ENCODE results near the gene CHCHD5. TPM values are rescaled to one million over a fixed set of nuclear protein-coding genes. Genes with fewer than 3 reads are reported as not detected.

CHCHD5 gene
- polyA plus RNA-seq, 1 experiment: 8.9 TPM

- ChIA-PET POLR2A (no interaction called here), CTCF (interaction anchor here (1.4 to 4.5 kb wide), 2 partner anchors 14 to 141 kb away, joined by 7 to 31 read pairs; no protein-coding TSS in a partner anchor)
- Histone ChIP-seq H3K4me3 (ENCODE audit: low read depth, low read length) (no peak overlapping the region), H3K27ac (ENCODE audit: low read depth, low read length) (no peak overlapping the region), H3K9me3 (ENCODE audit: control insufficient read depth, insufficient read depth, low read length) (no peaks in the 10 kb centered on the region; the same call in 1 of the 2 replicates), H3K27me3 (ENCODE audit: control insufficient read depth, insufficient read depth, low read length) (no peaks in the 10 kb centered on the region)
- TF ChIP-seq CTCF (IDR thresholded peaks at IDR 0.05; ENCODE audit: low read depth, low read length): no peak
- DNase-seq (ENCODE audit: low read depth, low spot score): no peak
Observed at GRCh38 chr2:112585873-112586464, 1.6 kb downstream of the CHCHD5 start.

DNA sequence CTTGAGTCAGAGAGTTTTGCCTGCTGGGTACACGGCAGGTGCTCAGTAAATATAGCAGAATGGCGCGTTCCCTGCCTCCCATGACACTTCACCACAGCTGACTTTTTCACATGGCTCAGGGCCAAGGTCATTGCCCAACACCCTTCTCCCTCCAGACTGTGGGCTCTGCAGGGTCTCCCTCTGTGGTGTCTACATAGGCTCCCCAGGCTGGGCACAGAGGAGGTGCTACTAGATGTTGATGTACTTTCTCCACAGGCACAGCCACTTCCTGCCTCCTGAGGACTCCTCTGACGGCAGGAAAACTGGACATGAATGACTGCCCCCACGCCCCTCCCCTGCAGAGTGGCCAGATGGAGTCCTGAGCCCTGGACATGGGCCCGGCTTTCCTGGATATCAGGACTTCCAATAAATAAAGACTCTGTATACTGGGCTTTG lies 4.2 kb downstream of the CHCHD5 start:
- no peak overlapping the region for H3K27ac ChIP-seq (ENCODE audit: low read depth, low read length)
- no peak overlapping the region for H3K4me3 ChIP-seq (ENCODE audit: low read depth, low read length)
- H3K27me3 ChIP-seq (ENCODE audit: control insufficient read depth, insufficient read depth, low read length): no peaks in the 10 kb centered on the region
- DNase-seq (ENCODE audit: low read depth, low spot score): no peak
- POLR2A ChIA-PET: no interaction called here
- H3K9me3 ChIP-seq (ENCODE audit: control insufficient read depth, insufficient read depth, low read length): no peaks in the 10 kb centered on the region; the same call in 1 of the 2 replicates
- CTCF ChIA-PET: interaction anchor here (3.4 kb wide), 1 partner anchor 12 kb away, joined by 21 read pairs; no protein-coding TSS in a partner anchor
- no peak for TF ChIP-seq CTCF (IDR thresholded peaks at IDR 0.05; ENCODE audit: low read depth, low read length)

DNA sequence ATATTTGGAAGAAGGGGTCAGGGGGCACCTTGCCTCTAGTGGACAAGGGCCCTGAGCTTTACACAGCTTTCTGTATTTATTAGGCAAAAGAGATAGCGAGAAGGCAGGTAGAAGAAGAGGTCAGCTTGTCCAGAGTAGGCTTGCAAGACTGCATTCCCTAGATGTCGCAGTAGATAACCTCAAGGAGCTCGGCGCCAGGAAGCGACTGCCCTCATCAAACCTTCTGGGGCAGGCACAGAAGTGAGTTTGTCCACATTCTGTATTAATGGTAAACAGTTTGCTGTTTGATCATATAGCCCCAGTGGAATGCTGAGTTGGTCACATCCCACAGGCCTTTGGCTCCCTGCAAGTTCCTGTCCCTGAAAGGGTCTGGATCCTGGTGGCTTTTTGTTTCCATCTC lies 7.0 kb downstream of the CHCHD5 start:
- no peak for TF ChIP-seq CTCF (IDR thresholded peaks at IDR 0.05; ENCODE audit: low read depth, low read length)
- no peak for DNase-seq (ENCODE audit: low read depth, low spot score)
- Histone ChIP-seq H3K27me3 (ENCODE audit: control insufficient read depth, insufficient read depth, low read length) (no peaks in the 10 kb centered on the region), H3K9me3 (ENCODE audit: control insufficient read depth, insufficient read depth, low read length) (no peaks in the 10 kb centered on the region), H3K27ac (ENCODE audit: low read depth, low read length) (no peak overlapping the region), H3K4me3 (ENCODE audit: low read depth, low read length) (no peak overlapping the region)
- ChIA-PET CTCF (interaction anchor here (0.6 to 2.0 kb wide), 3 partner anchors 8 to 136 kb away, joined by 3 to 11 read pairs (median 3); no protein-coding TSS in a partner anchor), POLR2A (interaction anchor here (0.7 kb wide), 1 partner anchor 111 kb away, joined by 3 read pairs; no protein-coding TSS in a partner anchor)

GRCh38 chr2:112593736-112594135 lies 9.3 kb downstream of the CHCHD5 start:
- Histone ChIP-seq H3K27me3 (ENCODE audit: control insufficient read depth, insufficient read depth, low read length) (no peaks in the 10 kb centered on the region), H3K27ac (ENCODE audit: low read depth, low read length) (no peak overlapping the region), H3K9me3 (ENCODE audit: control insufficient read depth, insufficient read depth, low read length) (no peaks in the 10 kb centered on the region), H3K4me3 (ENCODE audit: low read depth, low read length) (no peak overlapping the region)
- no peak for DNase-seq (ENCODE audit: low read depth, low spot score)
- CTCF ChIA-PET: interaction anchor here (1.1 to 1.4 kb wide), 2 partner anchors 33 to 133 kb away, joined by 3 to 4 read pairs; no protein-coding TSS in a partner anchor
- POLR2A ChIA-PET: no interaction called here
- TF ChIP-seq CTCF (IDR thresholded peaks at IDR 0.05; ENCODE audit: low read depth, low read length): no peak

DNA sequence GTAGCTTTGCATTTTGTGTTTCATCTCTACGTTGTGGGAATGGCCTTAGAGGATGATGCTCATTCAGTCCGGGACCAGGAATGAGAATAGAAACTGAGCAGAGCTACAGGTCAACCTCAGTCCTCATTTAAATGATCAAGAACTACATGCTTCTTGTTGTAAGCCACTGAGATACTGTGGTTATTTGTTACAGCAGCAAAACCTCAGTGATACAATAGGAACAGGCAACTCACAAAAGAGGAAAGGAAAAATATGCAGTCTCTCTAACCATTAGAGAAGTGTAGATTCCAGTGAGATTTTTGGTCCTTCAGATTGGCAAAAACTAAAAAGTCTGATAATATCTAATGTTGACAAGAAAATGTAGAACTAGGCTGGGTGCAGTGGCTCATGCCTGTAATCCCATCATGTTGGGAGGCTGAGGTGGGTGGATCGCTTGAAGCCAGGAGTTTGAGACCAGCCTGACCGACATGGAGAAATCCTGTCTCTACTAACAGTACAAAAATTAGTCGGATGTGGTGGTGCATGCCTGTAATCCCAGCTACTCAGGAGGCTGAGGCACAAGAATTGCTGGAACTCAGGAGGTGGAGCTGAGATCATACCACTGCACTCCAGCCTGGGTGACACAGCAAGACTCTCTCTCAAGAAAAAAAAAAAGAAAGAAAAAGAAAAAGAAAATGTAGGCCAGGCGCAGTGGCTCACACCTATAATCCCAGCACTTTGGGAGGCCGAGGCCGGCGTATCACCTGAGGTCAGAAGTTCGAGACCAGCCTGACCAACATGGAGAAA lies 13.3 kb downstream of the CHCHD5 start:
- no peak for TF ChIP-seq CTCF (IDR thresholded peaks at IDR 0.05; ENCODE audit: low read depth, low read length)
- Histone ChIP-seq H3K9me3 (ENCODE audit: control insufficient read depth, insufficient read depth, low read length) (no peaks in the 10 kb centered on the region), H3K4me3 (ENCODE audit: low read depth, low read length) (no peak overlapping the region), H3K27me3 (ENCODE audit: control insufficient read depth, insufficient read depth, low read length) (no peaks in the 10 kb centered on the region), H3K27ac (ENCODE audit: low read depth, low read length) (no peak overlapping the region)
- POLR2A ChIA-PET: no interaction called here
- DNase-seq (ENCODE audit: low read depth, low spot score): no peak
- CTCF ChIA-PET: interaction anchor here (0.5 to 2.8 kb wide), 8 partner anchors 9 to 344 kb away, joined by 3 to 24 read pairs (median 3); no protein-coding TSS in a partner anchor
